ENCODE data around the gene TMBIM1. TPM values are rescaled to one million over a fixed set of nuclear protein-coding genes. Genes with fewer than 3 reads are reported as not detected.

TMBIM1 gene
- total RNA-seq, 3 donors from 2014 or later = 201 to 464 (median 319) TPM

DNA sequence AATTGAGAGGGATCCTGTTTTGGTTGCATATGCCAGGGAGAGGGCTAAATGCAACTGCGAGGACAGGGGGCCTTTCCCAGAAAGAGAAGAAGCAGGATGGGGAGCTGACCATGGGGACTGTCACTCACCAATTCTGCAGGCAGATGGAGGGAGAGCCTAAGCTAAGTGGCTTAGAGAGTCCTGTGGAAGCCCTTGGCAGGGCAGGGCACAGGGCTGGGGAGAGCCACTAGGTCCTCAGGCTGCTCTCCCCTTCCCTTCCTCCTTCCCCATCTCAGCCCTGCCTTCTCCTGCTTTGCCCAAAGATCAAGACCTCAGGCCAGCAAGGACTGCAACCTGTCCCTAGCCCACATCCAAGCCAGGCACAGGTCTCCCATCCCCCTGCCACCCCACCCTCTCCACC lies 40.0 kb upstream of the TMBIM1 start:
- no peaks in the 10 kb centered on the region for H3K9me3 ChIP-seq
- no peaks in the 10 kb centered on the region for H3K4me1 ChIP-seq (ENCODE audit: low read depth)
- intact Hi-C loops (cut with DNase I, micrococcal nuclease) = no loop called here
- no peak overlapping the region for H3K4me3 ChIP-seq
- H3K36me3 ChIP-seq (ENCODE audit: low read depth) = no peaks in the 10 kb centered on the region
- ATAC-seq (peak; percentile 22), DNase-seq (no peak)
- TF ChIP-seq CTCF (IDR thresholded peaks at IDR 0.05) = no peak

DNA sequence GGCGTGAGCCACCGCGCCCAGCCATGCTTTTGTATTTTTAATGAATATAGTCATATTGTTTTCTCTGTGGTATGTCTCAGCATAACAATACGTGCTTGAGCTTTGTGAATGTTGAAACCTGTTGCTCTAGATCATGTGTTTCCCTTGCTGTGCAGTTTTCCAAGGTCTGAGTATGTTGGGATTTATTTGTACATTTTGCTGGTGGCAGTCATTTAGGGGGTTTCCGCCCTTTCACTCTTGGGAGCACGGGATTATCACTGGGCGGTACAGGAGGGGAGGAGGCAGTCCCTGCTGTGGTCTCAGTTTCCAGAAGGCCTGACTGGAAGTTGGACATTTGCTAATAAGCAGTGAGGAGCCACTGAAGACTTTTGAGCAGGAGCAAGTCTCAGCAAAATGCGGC lies 39.4 kb upstream of the TMBIM1 start:
- TF ChIP-seq CTCF (IDR thresholded peaks at IDR 0.05) = no peak
- H3K36me3 ChIP-seq (ENCODE audit: low read depth) = no peaks in the 10 kb centered on the region
- ATAC-seq = no peak
- no peaks in the 10 kb centered on the region for H3K9me3 ChIP-seq
- intact Hi-C loops (cut with DNase I, micrococcal nuclease) = no loop called here
- no peak overlapping the region for H3K4me3 ChIP-seq
- H3K4me1 ChIP-seq (ENCODE audit: low read depth) = no peaks in the 10 kb centered on the region
- no peak for DNase-seq

DNA sequence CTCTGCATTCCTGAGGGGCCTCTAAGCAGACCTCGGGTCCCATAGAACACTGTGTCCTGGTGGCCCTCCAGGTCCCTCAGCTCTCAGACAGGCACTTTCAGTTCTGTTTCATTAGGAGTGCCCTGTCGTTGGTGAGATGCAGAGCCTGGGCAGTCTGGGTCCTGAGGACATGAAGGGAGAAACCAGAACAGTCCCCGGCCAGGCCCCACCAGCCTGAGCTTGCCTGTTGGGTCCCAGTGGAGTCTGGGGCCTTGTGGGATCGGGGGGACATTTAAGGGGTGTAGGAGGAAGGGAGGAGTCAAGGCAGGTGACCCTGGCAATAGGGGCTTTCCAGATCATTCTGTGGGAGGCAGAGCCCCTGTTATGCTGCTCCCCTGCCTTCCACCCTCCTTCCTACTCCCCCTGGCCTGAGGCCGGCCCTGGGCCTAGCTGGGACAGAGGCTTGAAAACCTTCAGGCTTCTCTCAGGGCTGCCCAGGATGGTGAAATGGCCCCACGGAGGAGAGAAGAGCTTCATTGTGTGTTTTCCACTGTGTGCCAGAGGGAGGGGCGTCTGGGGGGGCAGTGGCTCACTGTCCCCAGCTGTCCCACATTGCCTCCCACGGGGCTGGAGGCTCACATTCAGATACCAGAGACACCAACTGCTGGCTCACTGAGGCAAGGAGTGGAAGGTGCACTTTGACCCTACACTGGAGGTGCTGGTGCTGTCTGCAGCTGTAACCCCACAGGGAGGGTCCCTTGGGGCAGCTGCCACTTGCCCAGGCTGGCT lies 37.7 kb upstream of the TMBIM1 start:
- no peak for TF ChIP-seq CTCF (IDR thresholded peaks at IDR 0.05)

GRCh38 chr2:218329027-218329825 lies 36.9 kb upstream of the TMBIM1 start:
- Histone ChIP-seq H3K4me1 (ENCODE audit: low read depth) (peaks cover under 1% of the 10 kb centered on the region), H3K9me3 (no peaks in the 10 kb centered on the region), H3K36me3 (ENCODE audit: low read depth) (no peaks in the 10 kb centered on the region), H3K4me3 (no peak overlapping the region)
- no peak for TF ChIP-seq CTCF (IDR thresholded peaks at IDR 0.05)
- DNase-seq (no peak), ATAC-seq (peak; percentile 12)
- intact Hi-C loops (cut with DNase I, micrococcal nuclease) = no loop called here

More for the DNA sequence above, 37.7 kb upstream of the TMBIM1 start:
- DNase-seq (no peak), ATAC-seq (no peak)
- no peaks in the 10 kb centered on the region for H3K9me3 ChIP-seq
- intact Hi-C loops (cut with DNase I, micrococcal nuclease) = no loop called here
- no peaks in the 10 kb centered on the region for H3K36me3 ChIP-seq (ENCODE audit: low read depth)
- no peak overlapping the region for H3K4me3 ChIP-seq
- no peaks in the 10 kb centered on the region for H3K4me1 ChIP-seq (ENCODE audit: low read depth)

- no peak for TF ChIP-seq CTCF (IDR thresholded peaks at IDR 0.05)
- Histone ChIP-seq H3K9me3 (no peaks in the 10 kb centered on the region), H3K4me3 (no peak overlapping the region), H3K36me3 (ENCODE audit: low read depth) (no peaks in the 10 kb centered on the region), H3K4me1 (ENCODE audit: low read depth) (peaks cover 7% of the 10 kb centered on the region)
- DNase-seq (no peak), ATAC-seq (no peak)
- intact Hi-C loops (cut with DNase I, micrococcal nuclease) = no loop called here
Observed at GRCh38 chr2:218328294-218328693, 36.0 kb upstream of the TMBIM1 start.

Data from mucosa of descending colon (tissue), 3 donors.